Ovary (tissue), 3 donors: Measurements from ENCODE around the gene GRIN2A.

ENCODE experiments used
- CTCF ChIP-seq, 3 donors: fragments of 450-650 bp in 2 of 3; fragments of 200-600 bp in 1 of 3; IDR thresholded peaks; one replicate each; pipeline versions ENCODE4 v1.5.1 to v1.8.0; 2016 to 2022; ENCODE audit warnings: antibody characterized with exemption in 3 of 3, mild to moderate bottlenecking in 1 of 3
- EP300 ChIP-seq: sonication (generic); formaldehyde crosslinking; IDR thresholded peaks from one replicate; pipeline ENCODE4 v1.6.1; 2017; ENCODE audit warnings: antibody characterized with exemption
- POLR2A ChIP-seq: fragments of 450-650 bp; IDR thresholded peaks from one replicate; pipeline ENCODE4 v1.6.1; 2017; ENCODE audit warnings: antibody characterized with exemption, mild to moderate bottlenecking, moderate library complexity
- donor health status: DM: no; HTN: no; CAD: no.

GRCh38 chr16:9929313-9929712 is 252.9 kb downstream of the GRIN2A start:
- no peak for TF ChIP-seq CTCF (IDR thresholded peaks at IDR 0.05)
- TF ChIP-seq POLR2A, result no peak
- no peak for TF ChIP-seq EP300
